Muscle layer of colon (tissue), 2 donors: ENCODE results near the gene CHCHD6.

ENCODE experiments used
- H3K27ac ChIP-seq: one replicate; pipeline ENCODE4 v1.7.0; 2013; ENCODE audit warnings: low read depth, mild to moderate bottlenecking, low read length, moderate library complexity
- H3K27me3 ChIP-seq, 2 donors: one replicate each; pipeline ENCODE4 v1.7.0; 2013; ENCODE audit warnings: low read length in 2 of 2, mild to moderate bottlenecking in 2 of 2; ENCODE audit not compliant: insufficient read depth in 2 of 2, control insufficient read depth in 1 of 2
- H3K36me3 ChIP-seq: one replicate; pipeline ENCODE4 v1.7.0; 2013; ENCODE audit warnings: mild to moderate bottlenecking, low read length; ENCODE audit not compliant: insufficient read depth
- H3K4me1 ChIP-seq: one replicate; pipeline ENCODE4 v1.7.0; 2013; ENCODE audit warnings: mild to moderate bottlenecking, low read length; ENCODE audit not compliant: insufficient read depth
- H3K4me3 ChIP-seq, 2 donors: one replicate each; pipeline ENCODE4 v1.7.0; 2013; ENCODE audit warnings: low read length in 2 of 2, low read depth in 1 of 2, mild to moderate bottlenecking in 1 of 2, moderate library complexity in 1 of 2
- H3K9ac ChIP-seq: one replicate; pipeline ENCODE4 v1.7.0; 2013; ENCODE audit warnings: low read length
- H3K9me3 ChIP-seq: one replicate; pipeline ENCODE4 v1.7.0; 2013; ENCODE audit warnings: mild to moderate bottlenecking, low read length
- donor health status: abdominal sarcoma.
- donor health status: Adenocarcinoma of cecum.

CHCHD6 gene

GRCh38 chr3:126945891-126946290 is 241.9 kb downstream of the CHCHD6 start:
- H3K36me3 ChIP-seq: no peaks in the 10 kb centered on the region
- no peaks in the 10 kb centered on the region for H3K27me3 ChIP-seq
- no peak overlapping the region for H3K4me3 ChIP-seq
- H3K9ac ChIP-seq: no peak overlapping the region
- no peaks in the 10 kb centered on the region for H3K9me3 ChIP-seq
- H3K4me1 ChIP-seq: no peaks in the 10 kb centered on the region
- no peak overlapping the region for H3K27ac ChIP-seq

- Histone ChIP-seq H3K36me3 (no peaks in the 10 kb centered on the region), H3K4me1 (no peaks in the 10 kb centered on the region), H3K27ac (no peak overlapping the region), H3K27me3 (no peaks in the 10 kb centered on the region), H3K9ac (no peak overlapping the region), H3K4me3 (no peak overlapping the region), H3K9me3 (no peaks in the 10 kb centered on the region)
Measured at GRCh38 chr3:126946405-126946804, 242.4 kb downstream of the CHCHD6 start.

- Histone ChIP-seq H3K4me3 (no peak overlapping the region), H3K9ac (no peak overlapping the region), H3K9me3 (no peaks in the 10 kb centered on the region), H3K27ac (no peak overlapping the region), H3K4me1 (no peaks in the 10 kb centered on the region), H3K36me3 (no peaks in the 10 kb centered on the region), H3K27me3 (no peaks in the 10 kb centered on the region)
Measured at GRCh38 chr3:126947429-126947828, 243.4 kb downstream of the CHCHD6 start.

- H3K9ac ChIP-seq: no peak overlapping the region
- H3K4me3 ChIP-seq: no peak overlapping the region
- H3K9me3 ChIP-seq: no peaks in the 10 kb centered on the region
Measured at GRCh38 chr3:126948980-126949535, 245.0 kb downstream of the CHCHD6 start.

GRCh38 chr3:126951561-126951960 is 247.5 kb downstream of the CHCHD6 start:
- Histone ChIP-seq H3K27me3 (no peaks in the 10 kb centered on the region), H3K4me3 (no peak overlapping the region), H3K9ac (no peak overlapping the region), H3K4me1 (no peaks in the 10 kb centered on the region), H3K27ac (no peak overlapping the region), H3K36me3 (no peaks in the 10 kb centered on the region), H3K9me3 (no peaks in the 10 kb centered on the region)

More at GRCh38 chr3:126948980-126949535, 245.0 kb downstream of the CHCHD6 start:
- H3K27ac ChIP-seq: no peak overlapping the region
- H3K36me3 ChIP-seq: no peaks in the 10 kb centered on the region
- no peaks in the 10 kb centered on the region for H3K27me3 ChIP-seq
- no peaks in the 10 kb centered on the region for H3K4me1 ChIP-seq

GRCh38 chr3:126952261-126952982 is 248.4 kb downstream of the CHCHD6 start:
- Histone ChIP-seq H3K9ac (no peak overlapping the region), H3K4me1 (no peaks in the 10 kb centered on the region), H3K27ac (no peak overlapping the region), H3K36me3 (no peaks in the 10 kb centered on the region), H3K9me3 (no peaks in the 10 kb centered on the region), H3K27me3 (no peaks in the 10 kb centered on the region), H3K4me3 (no peak overlapping the region)

GRCh38 chr3:126952983-126953660 is 249.1 kb downstream of the CHCHD6 start:
- Histone ChIP-seq H3K27me3 (no peaks in the 10 kb centered on the region), H3K4me3 (no peak overlapping the region), H3K36me3 (no peaks in the 10 kb centered on the region), H3K4me1 (no peaks in the 10 kb centered on the region), H3K27ac (no peak overlapping the region), H3K9me3 (no peaks in the 10 kb centered on the region), H3K9ac (no peak overlapping the region)

GRCh38 chr3:126954141-126954842 is 250.3 kb downstream of the CHCHD6 start:
- Histone ChIP-seq H3K27ac (no peak overlapping the region), H3K9me3 (no peaks in the 10 kb centered on the region), H3K4me1 (no peaks in the 10 kb centered on the region), H3K4me3 (no peak overlapping the region), H3K27me3 (no peaks in the 10 kb centered on the region), H3K9ac (no peak overlapping the region), H3K36me3 (no peaks in the 10 kb centered on the region)

- Histone ChIP-seq H3K4me1 (no peaks in the 10 kb centered on the region), H3K9ac (no peak overlapping the region), H3K9me3 (no peaks in the 10 kb centered on the region), H3K27me3 (no peaks in the 10 kb centered on the region), H3K27ac (no peak overlapping the region), H3K4me3 (no peak overlapping the region), H3K36me3 (no peaks in the 10 kb centered on the region)
Measured at GRCh38 chr3:126955004-126955790, 251.2 kb downstream of the CHCHD6 start.

GRCh38 chr3:126956361-126956760 is 252.3 kb downstream of the CHCHD6 start:
- Histone ChIP-seq H3K4me3 (no peak overlapping the region), H3K27me3 (no peaks in the 10 kb centered on the region), H3K4me1 (peaks cover 4% of the 10 kb centered on the region), H3K9ac (no peak overlapping the region), H3K27ac (no peak overlapping the region), H3K36me3 (no peaks in the 10 kb centered on the region), H3K9me3 (no peaks in the 10 kb centered on the region)
